ENCODE data around the gene A3GALT2.

Gene A3GALT2

DNA sequence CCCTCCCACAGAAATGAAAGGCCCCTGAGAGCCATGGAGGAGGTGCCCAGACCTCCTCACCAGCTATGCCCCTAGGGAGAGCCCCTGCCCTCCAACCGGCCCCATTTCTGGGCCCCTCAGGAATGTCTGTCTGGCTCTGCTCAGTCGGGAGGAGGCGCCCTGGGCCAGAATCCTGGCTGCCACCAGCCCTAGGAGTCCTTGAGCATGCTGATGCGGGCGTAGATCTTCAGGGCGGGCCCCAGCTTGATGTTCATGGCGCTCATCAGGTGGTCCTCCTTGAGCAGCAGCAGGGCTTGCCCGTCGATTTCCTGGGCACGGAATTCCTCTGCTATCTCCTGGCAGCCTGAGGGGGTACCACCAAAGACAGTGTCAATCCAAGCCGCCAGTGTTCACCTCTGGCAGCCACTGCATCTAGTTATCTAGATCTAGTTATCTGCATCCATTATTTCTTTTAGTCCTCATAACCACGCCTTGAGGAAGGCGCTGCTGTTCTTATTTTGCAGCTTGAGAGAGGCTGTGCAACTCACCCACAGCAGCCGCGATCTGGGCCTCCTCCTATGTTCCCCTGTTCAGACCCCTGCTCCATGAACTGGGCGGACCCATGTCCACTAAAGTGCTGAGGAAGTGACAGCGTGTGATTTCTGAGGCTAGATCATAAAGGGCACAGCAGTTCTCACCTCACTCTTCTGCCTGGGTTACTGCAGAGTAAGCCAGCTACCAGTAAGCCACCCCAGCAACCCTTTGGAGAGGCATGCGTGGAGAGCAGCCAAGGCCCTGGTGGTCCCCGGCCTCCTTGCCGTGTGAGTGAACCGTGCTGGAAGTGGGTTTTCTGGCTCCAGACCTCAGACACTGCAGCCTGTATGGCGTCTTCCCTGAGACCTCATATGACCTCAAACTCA is 4.0 kb upstream of the A3GALT2 start:
- Histone ChIP-seq H3K36me3 (ENCODE audit: control insufficient read depth in 2 of 2, insufficient read depth in 2 of 2, low read length in 2 of 2) (peaks cover 67 to 70% of the 10 kb centered on the region in 2 donors), H3K4me1 (ENCODE audit: control insufficient read depth in 2 of 2, insufficient read depth in 2 of 2, low read length in 2 of 2) (no peaks in the 10 kb centered on the region), H3K27me3 (ENCODE audit: control insufficient read depth in 2 of 2, insufficient read depth in 2 of 2, low read length in 2 of 2) (no peaks in the 10 kb centered on the region), H3K9me3 (ENCODE audit: control insufficient read depth in 2 of 2, low read length in 2 of 2) (no peaks in the 10 kb centered on the region), H3K27ac (ENCODE audit: low read depth in 2 of 2, low read length in 2 of 2) (no peak overlapping the region), H3K4me3 (ENCODE audit: low read length in 2 of 2) (no peak overlapping the region), H3K9ac (ENCODE audit: low read depth in 1 of 2, low read length in 2 of 2) (no peak overlapping the region)

- Histone ChIP-seq H3K36me3 (ENCODE audit: control insufficient read depth in 2 of 2, insufficient read depth in 2 of 2, low read length in 2 of 2) (peaks cover 57 to 60% of the 10 kb centered on the region in 2 donors), H3K9ac (ENCODE audit: low read depth in 1 of 2, low read length in 2 of 2) (no peak overlapping the region), H3K9me3 (ENCODE audit: control insufficient read depth in 2 of 2, low read length in 2 of 2) (no peaks in the 10 kb centered on the region), H3K4me3 (ENCODE audit: low read length in 2 of 2) (no peak overlapping the region), H3K27me3 (ENCODE audit: control insufficient read depth in 2 of 2, insufficient read depth in 2 of 2, low read length in 2 of 2) (no peaks in the 10 kb centered on the region), H3K27ac (ENCODE audit: low read depth in 2 of 2, low read length in 2 of 2) (no peak overlapping the region), H3K4me1 (ENCODE audit: control insufficient read depth in 2 of 2, insufficient read depth in 2 of 2, low read length in 2 of 2) (no peaks in the 10 kb centered on the region)
These were observed 3.0 kb upstream of the A3GALT2 start for GRCh38 chr1:33323663-33324477.

DNA sequence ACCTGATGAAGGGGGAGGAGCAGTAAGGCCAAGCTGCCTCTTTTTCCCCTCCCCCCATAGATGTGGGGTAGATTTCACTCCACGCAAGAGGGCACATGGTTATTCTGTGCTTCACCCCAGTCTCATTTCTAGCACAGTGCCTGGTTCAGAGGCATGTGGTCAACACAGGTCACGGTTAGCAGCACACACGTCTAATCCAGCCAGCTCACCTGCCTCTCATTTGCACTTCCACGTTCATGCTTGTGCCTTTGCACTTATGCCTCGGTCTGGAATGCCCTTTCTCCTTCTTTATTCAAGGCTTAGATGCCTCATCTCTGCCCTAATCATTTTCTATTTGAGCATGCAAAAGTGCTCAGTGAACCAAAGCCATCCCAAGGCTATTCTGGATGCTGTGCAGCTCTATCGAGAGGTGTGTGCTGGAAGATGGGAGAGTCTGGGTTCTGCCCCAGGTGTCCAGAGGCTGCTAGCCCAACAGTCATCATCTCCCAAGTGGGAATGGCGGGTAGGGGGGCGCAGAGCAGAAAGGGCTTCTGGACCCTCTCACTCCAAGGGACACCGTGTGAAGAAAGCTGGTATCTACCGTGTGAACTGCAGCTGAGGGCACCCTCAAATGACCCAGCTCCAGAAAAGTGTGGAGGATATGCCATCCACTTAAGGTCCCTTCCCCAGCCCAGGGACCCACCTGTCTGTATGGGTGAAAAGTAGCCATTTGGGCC is 2.1 kb upstream of the A3GALT2 start:
- no peak overlapping the region for H3K4me3 ChIP-seq (ENCODE audit: low read length in 2 of 2)
- peaks cover 49 to 51% of the 10 kb centered on the region in 2 donors for H3K36me3 ChIP-seq (ENCODE audit: control insufficient read depth in 2 of 2, insufficient read depth in 2 of 2, low read length in 2 of 2)
- H3K27ac ChIP-seq (ENCODE audit: low read depth in 2 of 2, low read length in 2 of 2): no peak overlapping the region
- no peaks in the 10 kb centered on the region for H3K27me3 ChIP-seq (ENCODE audit: control insufficient read depth in 2 of 2, insufficient read depth in 2 of 2, low read length in 2 of 2)
- no peaks in the 10 kb centered on the region for H3K9me3 ChIP-seq (ENCODE audit: control insufficient read depth in 2 of 2, low read length in 2 of 2)
- H3K9ac ChIP-seq (ENCODE audit: low read depth in 1 of 2, low read length in 2 of 2): no peak overlapping the region
- no peaks in the 10 kb centered on the region for H3K4me1 ChIP-seq (ENCODE audit: control insufficient read depth in 2 of 2, insufficient read depth in 2 of 2, low read length in 2 of 2)

DNA sequence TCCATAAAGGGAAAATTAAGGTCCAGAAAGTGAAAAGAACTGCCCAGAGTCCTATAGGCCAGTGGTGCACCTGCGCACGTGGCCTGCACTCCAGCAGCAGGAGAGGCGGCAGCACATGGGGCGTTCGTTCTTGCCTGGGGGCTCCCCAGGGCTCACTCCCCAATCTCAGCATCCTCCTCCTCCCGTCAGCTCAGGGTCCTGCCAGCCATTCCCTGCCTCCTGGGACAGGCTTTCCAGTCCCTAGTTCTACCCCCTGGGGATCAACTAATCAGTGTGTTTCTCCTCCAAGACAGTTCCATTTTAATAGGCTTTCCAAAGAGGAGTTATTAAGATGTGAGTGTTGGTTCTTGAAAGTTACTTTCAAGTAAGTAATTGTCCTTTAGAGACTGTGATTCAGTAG is 1.2 kb upstream of the A3GALT2 start:
- no peak overlapping the region for H3K27ac ChIP-seq (ENCODE audit: low read depth in 2 of 2, low read length in 2 of 2)
- H3K4me3 ChIP-seq (ENCODE audit: low read length in 2 of 2): no peak overlapping the region
- H3K27me3 ChIP-seq (ENCODE audit: control insufficient read depth in 2 of 2, insufficient read depth in 2 of 2, low read length in 2 of 2): no peaks in the 10 kb centered on the region
- peaks cover 41 to 42% of the 10 kb centered on the region in 2 donors for H3K36me3 ChIP-seq (ENCODE audit: control insufficient read depth in 2 of 2, insufficient read depth in 2 of 2, low read length in 2 of 2)
- no peaks in the 10 kb centered on the region for H3K9me3 ChIP-seq (ENCODE audit: control insufficient read depth in 2 of 2, low read length in 2 of 2)
- H3K4me1 ChIP-seq (ENCODE audit: control insufficient read depth in 2 of 2, insufficient read depth in 2 of 2, low read length in 2 of 2): no peaks in the 10 kb centered on the region
- H3K9ac ChIP-seq (ENCODE audit: low read depth in 1 of 2, low read length in 2 of 2): no peak overlapping the region

GRCh38 chr1:33321178-33321577 is 280 bp upstream of the A3GALT2 start:
- H3K27me3 ChIP-seq (ENCODE audit: control insufficient read depth in 2 of 2, insufficient read depth in 2 of 2, low read length in 2 of 2): no peaks in the 10 kb centered on the region
- no peaks in the 10 kb centered on the region for H3K9me3 ChIP-seq (ENCODE audit: control insufficient read depth in 2 of 2, low read length in 2 of 2)
- no peak overlapping the region for H3K27ac ChIP-seq (ENCODE audit: low read depth in 2 of 2, low read length in 2 of 2)
- no peaks in the 10 kb centered on the region for H3K4me1 ChIP-seq (ENCODE audit: control insufficient read depth in 2 of 2, insufficient read depth in 2 of 2, low read length in 2 of 2)
- no peak overlapping the region for H3K9ac ChIP-seq (ENCODE audit: low read depth in 1 of 2, low read length in 2 of 2)
- peaks cover 34 to 35% of the 10 kb centered on the region in 2 donors for H3K36me3 ChIP-seq (ENCODE audit: control insufficient read depth in 2 of 2, insufficient read depth in 2 of 2, low read length in 2 of 2)
- H3K4me3 ChIP-seq (ENCODE audit: low read length in 2 of 2): no peak overlapping the region

GRCh38 chr1:33319949-33320618 is 814 bp downstream of the A3GALT2 start:
- H3K27me3 ChIP-seq (ENCODE audit: control insufficient read depth in 2 of 2, insufficient read depth in 2 of 2, low read length in 2 of 2): no peaks in the 10 kb centered on the region
- H3K9me3 ChIP-seq (ENCODE audit: control insufficient read depth in 2 of 2, low read length in 2 of 2): no peaks in the 10 kb centered on the region
- no peak overlapping the region for H3K4me3 ChIP-seq (ENCODE audit: low read length in 2 of 2)
- H3K36me3 ChIP-seq (ENCODE audit: control insufficient read depth in 2 of 2, insufficient read depth in 2 of 2, low read length in 2 of 2): peaks cover 23 to 24% of the 10 kb centered on the region in 2 donors
- H3K9ac ChIP-seq (ENCODE audit: low read depth in 1 of 2, low read length in 2 of 2): no peak overlapping the region
- H3K4me1 ChIP-seq (ENCODE audit: control insufficient read depth in 2 of 2, insufficient read depth in 2 of 2, low read length in 2 of 2): no peaks in the 10 kb centered on the region
- H3K27ac ChIP-seq (ENCODE audit: low read depth in 2 of 2, low read length in 2 of 2): no peak overlapping the region

GRCh38 chr1:33319186-33319948 is 1.5 kb downstream of the A3GALT2 start:
- H3K9ac ChIP-seq (ENCODE audit: low read depth in 1 of 2, low read length in 2 of 2): no peak overlapping the region
- no peaks in the 10 kb centered on the region for H3K27me3 ChIP-seq (ENCODE audit: control insufficient read depth in 2 of 2, insufficient read depth in 2 of 2, low read length in 2 of 2)
- no peaks in the 10 kb centered on the region for H3K9me3 ChIP-seq (ENCODE audit: control insufficient read depth in 2 of 2, low read length in 2 of 2)
- peaks cover 16 to 17% of the 10 kb centered on the region in 2 donors for H3K36me3 ChIP-seq (ENCODE audit: control insufficient read depth in 2 of 2, insufficient read depth in 2 of 2, low read length in 2 of 2)
- no peak overlapping the region for H3K4me3 ChIP-seq (ENCODE audit: low read length in 2 of 2)
- H3K4me1 ChIP-seq (ENCODE audit: control insufficient read depth in 2 of 2, insufficient read depth in 2 of 2, low read length in 2 of 2): no peaks in the 10 kb centered on the region
- H3K27ac ChIP-seq (ENCODE audit: low read depth in 2 of 2, low read length in 2 of 2): no peak overlapping the region

DNA sequence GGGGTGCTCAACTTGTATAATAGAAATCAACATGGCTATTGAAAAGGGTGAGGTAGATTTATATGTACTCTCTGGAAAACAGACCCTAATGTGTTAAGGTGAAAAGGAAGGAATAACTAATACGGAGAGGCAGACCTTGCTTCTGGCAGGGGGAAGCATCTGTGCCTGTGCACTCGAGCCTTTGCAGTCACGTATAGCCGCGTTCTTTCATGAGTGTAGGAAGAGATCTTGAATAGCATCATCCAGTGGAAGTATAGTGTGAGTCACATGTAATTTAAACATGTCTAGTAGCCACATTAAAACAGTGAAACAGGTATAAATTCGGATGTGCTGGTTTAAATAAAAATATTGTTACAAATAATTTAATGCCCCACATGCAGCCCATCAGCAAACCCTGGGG is 3.0 kb downstream of the A3GALT2 start:
- Histone ChIP-seq H3K27me3 (ENCODE audit: control insufficient read depth in 2 of 2, insufficient read depth in 2 of 2, low read length in 2 of 2) (no peaks in the 10 kb centered on the region), H3K9ac (ENCODE audit: low read depth in 1 of 2, low read length in 2 of 2) (no peak overlapping the region), H3K9me3 (ENCODE audit: control insufficient read depth in 2 of 2, low read length in 2 of 2) (no peaks in the 10 kb centered on the region), H3K27ac (ENCODE audit: low read depth in 2 of 2, low read length in 2 of 2) (no peak overlapping the region), H3K36me3 (ENCODE audit: control insufficient read depth in 2 of 2, insufficient read depth in 2 of 2, low read length in 2 of 2) (peaks cover 2 to 3% of the 10 kb centered on the region in 2 donors), H3K4me1 (ENCODE audit: control insufficient read depth in 2 of 2, insufficient read depth in 2 of 2, low read length in 2 of 2) (no peaks in the 10 kb centered on the region), H3K4me3 (ENCODE audit: low read length in 2 of 2) (no peak overlapping the region)

DNA sequence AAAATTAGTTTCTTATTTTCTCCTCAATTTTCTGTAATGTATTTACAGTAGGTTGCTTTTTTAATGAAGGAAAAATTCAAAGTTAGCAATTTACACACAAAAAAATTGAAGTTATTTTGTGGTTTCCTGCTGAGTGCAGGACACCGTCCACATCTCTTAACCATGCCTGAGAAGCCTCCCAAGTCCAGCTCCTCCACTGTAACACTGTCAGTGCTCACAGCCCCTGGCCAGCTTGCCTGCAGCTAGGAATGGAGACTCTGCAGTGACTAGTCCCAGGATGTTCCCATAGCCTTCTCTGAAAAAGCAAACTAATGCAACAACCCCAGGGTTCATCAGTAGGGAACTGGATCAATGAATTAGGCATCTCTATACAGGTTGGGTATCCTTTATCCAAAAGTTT is 3.5 kb downstream of the A3GALT2 start:
- no peaks in the 10 kb centered on the region for H3K9me3 ChIP-seq (ENCODE audit: control insufficient read depth in 2 of 2, low read length in 2 of 2)
- no peak overlapping the region for H3K4me3 ChIP-seq (ENCODE audit: low read length in 2 of 2)
- H3K9ac ChIP-seq (ENCODE audit: low read depth in 1 of 2, low read length in 2 of 2): no peak overlapping the region
- no peaks in the 10 kb centered on the region for H3K4me1 ChIP-seq (ENCODE audit: control insufficient read depth in 2 of 2, insufficient read depth in 2 of 2, low read length in 2 of 2)
- no peak overlapping the region for H3K27ac ChIP-seq (ENCODE audit: low read depth in 2 of 2, low read length in 2 of 2)
- no peaks in the 10 kb centered on the region for H3K36me3 ChIP-seq (ENCODE audit: control insufficient read depth in 2 of 2, insufficient read depth in 2 of 2, low read length in 2 of 2)
- H3K27me3 ChIP-seq (ENCODE audit: control insufficient read depth in 2 of 2, insufficient read depth in 2 of 2, low read length in 2 of 2): no peaks in the 10 kb centered on the region
